NB4 (cell line): ENCODE measurements around the gene EPHA4.

Source experiments
- DNase-seq: peaks from one replicate; pipeline ENCODE4 v3.0.0; 2010; ENCODE audit warnings: low read depth
- H3K4me3 ChIP-seq: one replicate; pipeline ENCODE4 v1.5.1; 2011; ENCODE audit warnings: mild to moderate bottlenecking, low read depth, low read length, moderate library complexity
- CTCF ChIP-seq: IDR thresholded peaks from one replicate; pipeline ENCODE4 v1.5.1; 2012; ENCODE audit warnings: low read depth, low read length
- MYC ChIP-seq: IDR thresholded peaks from 2 replicates; pipeline ENCODE4 v1.6.1; 2011; ENCODE audit warnings: low read depth, low read length
- POLR2A ChIP-seq: IDR thresholded peaks from 2 replicates; pipeline ENCODE4 v1.6.1; 2011; ENCODE audit warnings: mild to moderate bottlenecking; ENCODE audit not compliant: insufficient read length; ENCODE audit errors: extremely low read depth
- TF ChIP-seq, protein P1 (sequence below): IDR thresholded peaks from 2 replicates; pipeline ENCODE4 v1.6.1; 2011; ENCODE audit warnings: low read depth, low read length

The EPHA4 gene

DNA sequence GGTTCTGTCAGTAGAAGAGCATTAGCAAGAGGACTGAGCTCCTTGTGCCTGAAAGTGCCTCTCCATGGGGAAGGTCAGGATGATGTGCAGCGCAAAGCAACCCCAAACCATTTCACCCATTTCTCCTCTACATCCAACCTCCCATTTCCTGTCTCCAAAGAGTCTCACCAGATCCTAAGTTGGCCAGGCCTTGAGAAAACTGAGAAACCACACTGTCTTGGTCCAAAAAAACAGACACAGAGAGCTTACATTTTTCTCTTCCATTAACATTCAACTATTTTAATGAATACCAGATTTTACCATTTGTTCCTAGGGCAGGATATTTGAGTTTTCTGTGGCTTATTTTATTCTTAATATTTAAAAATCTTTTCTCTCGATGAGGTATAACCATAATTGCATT lies 195.0 kb downstream of the EPHA4 start:
- no peak overlapping the region for H3K4me3 ChIP-seq
- TF ChIP-seq POLR2A, result no peak
- no peak for DNase-seq

DNA sequence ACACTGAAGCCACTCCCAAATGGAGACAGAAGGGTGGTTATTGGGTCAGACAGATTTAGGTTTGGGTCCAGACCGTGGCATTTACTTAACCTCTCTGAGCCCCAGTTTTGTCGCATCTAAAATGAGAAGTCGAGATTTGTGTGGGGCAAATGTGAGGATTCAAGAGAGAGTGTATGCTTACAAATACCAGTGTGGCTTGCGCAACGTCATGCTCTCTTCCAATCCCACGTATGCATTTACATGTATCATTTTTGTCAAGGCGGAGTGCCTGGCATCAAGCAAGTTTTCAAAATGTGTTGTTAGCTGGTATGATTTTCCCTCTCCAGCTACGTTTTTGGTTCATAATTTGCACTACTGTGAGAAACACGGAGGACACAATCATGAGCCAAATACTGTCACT lies 197.9 kb downstream of the EPHA4 start:
- H3K4me3 ChIP-seq, result no peak overlapping the region
- DNase-seq, result no peak
- no peak for TF ChIP-seq MYC
- TF ChIP-seq CTCF, result no peak
- no peak for TF ChIP-seq POLR2A
- TF ChIP-seq, protein P1, sequence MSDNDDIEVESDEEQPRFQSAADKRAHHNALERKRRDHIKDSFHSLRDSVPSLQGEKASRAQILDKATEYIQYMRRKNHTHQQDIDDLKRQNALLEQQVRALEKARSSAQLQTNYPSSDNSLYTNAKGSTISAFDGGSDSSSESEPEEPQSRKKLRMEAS, result no peak

DNA sequence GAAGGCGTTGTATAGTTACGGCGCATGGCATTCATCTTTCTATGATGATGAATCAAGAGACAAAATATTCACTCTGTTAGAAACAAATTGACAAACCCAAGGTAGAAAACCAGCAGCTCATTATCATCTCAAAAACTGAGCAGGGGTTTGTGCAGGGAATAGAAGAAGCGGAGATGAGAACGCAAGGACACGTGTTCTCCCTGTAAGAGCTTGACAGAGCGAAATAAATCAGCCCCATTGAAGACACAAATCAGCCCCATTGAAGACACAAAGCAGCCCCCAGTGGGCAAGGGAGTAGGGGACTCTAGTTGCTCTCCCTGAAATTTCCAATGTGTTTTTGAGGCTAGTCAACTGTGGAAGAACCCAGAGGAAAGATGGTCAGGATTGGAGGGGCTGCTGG lies 199.2 kb downstream of the EPHA4 start:
- no peak overlapping the region for H3K4me3 ChIP-seq
- DNase-seq, result no peak
- TF ChIP-seq MYC, result no peak
- no peak for TF ChIP-seq POLR2A
- no peak for TF ChIP-seq CTCF
- TF ChIP-seq, protein P1, result no peak

GRCh38 chr2:221372159-221372884 lies 199.8 kb downstream of the EPHA4 start:
- no peak for DNase-seq
- H3K4me3 ChIP-seq, result no peak overlapping the region

GRCh38 chr2:221371347-221371746 lies 200.8 kb downstream of the EPHA4 start:
- H3K4me3 ChIP-seq, result no peak overlapping the region
- TF ChIP-seq, protein P1, result no peak
- no peak for TF ChIP-seq MYC
- no peak for TF ChIP-seq CTCF
- TF ChIP-seq POLR2A, result no peak
- no peak for DNase-seq

More at GRCh38 chr2:221372159-221372884, 199.8 kb downstream of the EPHA4 start:
- TF ChIP-seq POLR2A (no peak), CTCF (no peak), MYC (no peak)
- TF ChIP-seq, protein P1, result no peak

DNA sequence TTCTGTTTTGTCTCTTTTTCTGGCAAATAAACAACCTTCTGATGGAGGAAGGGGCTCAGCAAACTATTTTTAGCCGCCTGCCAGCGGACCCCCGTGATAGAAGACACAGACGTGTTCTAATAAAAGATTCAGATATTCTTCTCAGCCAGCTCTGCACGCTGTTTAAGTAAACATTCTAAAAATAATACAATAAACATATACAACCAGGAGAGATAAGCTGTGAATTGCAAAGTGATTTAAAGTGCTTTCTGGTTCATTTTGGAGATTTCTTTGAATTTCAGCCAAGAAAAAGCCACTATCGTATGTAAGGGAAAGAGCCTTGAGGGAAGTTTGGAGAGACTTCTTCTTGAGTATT lies 201.3 kb downstream of the EPHA4 start:
- no peak for DNase-seq
- TF ChIP-seq MYC (no peak), CTCF (no peak), POLR2A (no peak)
- TF ChIP-seq, protein P1, result no peak
- H3K4me3 ChIP-seq, result no peak overlapping the region
